ENCODE data around the gene DNM3. TPM values are rescaled to one million over a fixed set of nuclear protein-coding genes. Genes with fewer than 3 reads are reported as not detected.

DNM3 gene
- total and polyA plus RNA-seq, 9 of the 15 experiments (the other 6 are each of a cell fraction or from before 2014, with no cell fraction given), result 0.08 to 0.36 (median 0.22) TPM; not detected in 1

DNA sequence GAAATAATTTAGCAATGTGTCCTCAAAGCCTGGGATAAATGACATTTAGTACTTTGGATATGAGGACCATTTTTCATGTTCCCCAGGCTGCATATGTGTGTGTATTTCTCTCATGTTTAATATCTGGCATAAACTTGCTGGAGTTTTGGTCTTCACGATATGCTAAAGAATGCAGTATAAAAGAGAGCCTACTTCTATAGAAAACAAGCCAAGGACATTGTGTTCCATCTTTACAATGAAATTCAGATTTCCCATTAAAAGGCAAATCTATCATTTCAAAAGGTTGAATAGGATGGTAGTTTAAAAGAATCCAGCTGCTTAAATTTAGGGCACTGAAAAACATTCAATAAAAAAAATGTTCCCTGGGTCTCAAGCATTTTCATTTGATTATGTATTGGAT, 410.2 kb downstream of the DNM3 start:
- 0% methylated on average over 1 of the region's 1 CpG for WGBS (ENCODE audit: insufficient coverage, low coverage, missing lambda C conversion rate)
- no peaks in the 10 kb centered on the region for H3K79me2 ChIP-seq (ENCODE audit: control insufficient read depth, insufficient read depth, low read length)
- TF ChIP-seq FOXP1 (CRISPR knock-in tag; IDR thresholded peaks at IDR 0.05) (no peak), ZBTB9 (CRISPR knock-in tag; IDR thresholded peaks at IDR 0.05) (no peak), IRF2 (CRISPR knock-in tag; IDR thresholded peaks at IDR 0.05) (no peak), ZNF780A (CRISPR knock-in tag; IDR thresholded peaks at IDR 0.05) (no peak), HDAC2 (IDR thresholded peaks at IDR 0.05) (no peak), NFYB (IDR thresholded peaks at IDR 0.05; ENCODE audit: extremely low read depth, insufficient read length) (no peak)
- POLR2A ChIA-PET, result no interaction called here
- CTCF ChIA-PET (ENCODE audit: low intra/inter-chr PET ratio), result no interaction called here
- no peaks in the 10 kb centered on the region for H3K36me3 ChIP-seq (ENCODE audit: control insufficient read depth, insufficient read depth, low read length)
- H3K9me1 ChIP-seq (ENCODE audit: control insufficient read depth, insufficient read depth, low read length), result no peaks in the 10 kb centered on the region
- H3K4me3 ChIP-seq, result no peak overlapping the region
- DNase-seq (ENCODE audit: extremely low read depth in 1 of 4, low spot score in 3 of 4), result no peak
- H3K9ac ChIP-seq (ENCODE audit: insufficient read depth in 1 of 2, low read depth in 2 of 2, low read length in 2 of 2), result no peak overlapping the region
- H3K4me2 ChIP-seq (ENCODE audit: insufficient read depth, low read length), result no peak overlapping the region
- H3K27ac ChIP-seq (ENCODE audit: extremely low read depth, low read depth, low read length), result no peak overlapping the region
- BruUV-seq (replicated peaks), result no TSS peak
- H3K27me3 ChIP-seq (ENCODE audit: control insufficient read depth in 2 of 2, insufficient read depth in 2 of 2, low read length in 2 of 2), result no peaks in the 10 kb centered on the region
- in situ Hi-C loops (cut with MboI), result no loop called here
- no peaks in the 10 kb centered on the region for H3K9me3 ChIP-seq (replicated peaks; ENCODE audit: control insufficient read depth, insufficient read depth, low read depth, low read length)
- intact Hi-C loops (cut with micrococcal nuclease), result no loop called here
- FAIRE-seq, result no peak
- H4K20me1 ChIP-seq (replicated peaks; ENCODE audit: control insufficient read depth, insufficient read depth, low read length), result no peaks in the 10 kb centered on the region
- no peaks in the 10 kb centered on the region for H3K4me1 ChIP-seq (replicated peaks in 1 of 2; ENCODE audit: control insufficient read depth in 2 of 2, insufficient read depth in 2 of 2, low read length in 2 of 2)
- H2AFZ ChIP-seq (ENCODE audit: low read depth, low read length), result no peak overlapping the region
- no peak for ATAC-seq

GRCh38 chr1:172252321-172252720, 411.0 kb downstream of the DNM3 start:
- ChIA-PET CTCF (ENCODE audit: low intra/inter-chr PET ratio) (no interaction called here), POLR2A (no interaction called here)
- in situ Hi-C loops (cut with MboI), result no loop called here
- no peak overlapping the region for H3K4me2 ChIP-seq (ENCODE audit: insufficient read depth, low read length)
- no peak for ATAC-seq
- no peak for DNase-seq (ENCODE audit: extremely low read depth in 1 of 4, low spot score in 3 of 4)
- BruUV-seq (replicated peaks), result no TSS peak
- no peaks in the 10 kb centered on the region for H4K20me1 ChIP-seq (replicated peaks; ENCODE audit: control insufficient read depth, insufficient read depth, low read length)
- H3K9ac ChIP-seq (ENCODE audit: insufficient read depth in 1 of 2, low read depth in 2 of 2, low read length in 2 of 2), result no peak overlapping the region
- H3K4me3 ChIP-seq, result no peak overlapping the region
- no peak for FAIRE-seq
- H3K9me3 ChIP-seq (replicated peaks; ENCODE audit: control insufficient read depth, insufficient read depth, low read depth, low read length), result no peaks in the 10 kb centered on the region
- H3K4me1 ChIP-seq (replicated peaks in 1 of 2; ENCODE audit: control insufficient read depth in 2 of 2, insufficient read depth in 2 of 2, low read length in 2 of 2), result no peaks in the 10 kb centered on the region
- H2AFZ ChIP-seq (ENCODE audit: low read depth, low read length), result no peak overlapping the region
- intact Hi-C loops (cut with micrococcal nuclease), result no loop called here
- H3K79me2 ChIP-seq (ENCODE audit: control insufficient read depth, insufficient read depth, low read length), result no peaks in the 10 kb centered on the region
- H3K9me1 ChIP-seq (ENCODE audit: control insufficient read depth, insufficient read depth, low read length), result no peaks in the 10 kb centered on the region
- H3K36me3 ChIP-seq (ENCODE audit: control insufficient read depth, insufficient read depth, low read length), result no peaks in the 10 kb centered on the region
- WGBS (ENCODE audit: insufficient coverage, low coverage, missing lambda C conversion rate), result 1% methylated on average over 4 of the region's 4 CpGs
- no peak overlapping the region for H3K27ac ChIP-seq (ENCODE audit: extremely low read depth, low read depth, low read length)
- H3K27me3 ChIP-seq (ENCODE audit: control insufficient read depth in 2 of 2, insufficient read depth in 2 of 2, low read length in 2 of 2), result no peaks in the 10 kb centered on the region
- TF ChIP-seq CEBPB (tag; IDR thresholded peaks at IDR 0.05) (no peak), ZNF41 (CRISPR knock-in tag; conservative IDR thresholded peaks at IDR 0.05) (no peak), KDM4B (IDR thresholded peaks at IDR 0.05; ENCODE audit: borderline replicate concordance in 2 of 2, low read depth in 1 of 2) (no peak), TCF15 (CRISPR knock-in tag; IDR thresholded peaks at IDR 0.05) (no peak), PHF21A (IDR thresholded peaks at IDR 0.05; ENCODE audit: borderline replicate concordance, low read depth) (no peak)
